ENCODE measurements around the gene LYPLAL1.
"Not testable (repeated sequence)": the region's sequence is repeated elsewhere in the genome, so short reads cannot be mapped to it uniquely, and the experiment has no call there.

Gene LYPLAL1

GRCh38 chr1:219226196-219226595, 52.5 kb downstream of the LYPLAL1 start:
- DNase-seq, result no peak

DNA sequence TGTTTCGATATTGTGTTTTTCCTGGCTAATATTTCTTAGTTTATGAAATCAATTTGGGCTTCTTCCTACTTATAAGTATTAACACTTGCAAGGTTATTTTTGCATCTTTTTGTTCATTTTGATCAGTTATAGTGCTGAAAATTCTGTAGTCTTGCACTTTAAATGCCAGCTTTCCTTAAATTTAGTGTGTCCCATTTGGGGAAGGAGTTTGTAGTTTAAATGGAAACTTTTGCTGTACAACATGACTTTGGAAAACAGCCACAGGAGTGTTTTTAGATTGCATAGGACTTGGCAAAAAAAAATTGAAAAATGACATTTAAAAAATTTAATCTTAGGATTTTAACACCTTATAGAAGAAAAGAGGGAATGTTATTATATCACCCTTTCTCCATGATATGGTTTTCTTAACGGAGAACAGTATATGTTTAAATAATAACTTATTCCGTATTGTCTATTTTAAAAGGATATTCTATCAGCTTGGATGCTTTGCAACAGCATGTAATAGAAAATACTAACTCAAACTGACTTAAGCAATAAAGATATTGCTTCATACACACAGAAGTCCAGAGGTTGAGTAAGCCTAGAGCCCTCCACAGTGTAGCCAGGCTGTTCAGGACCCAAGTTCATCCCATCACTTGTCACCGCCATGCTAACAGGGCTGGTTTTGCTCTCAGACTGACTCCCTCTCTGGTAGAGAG, 53.8 kb downstream of the LYPLAL1 start:
- DNase-seq, result no peak

- DNase-seq, result no peak
Measured at GRCh38 chr1:219228058-219228419, 54.4 kb downstream of the LYPLAL1 start.

DNA sequence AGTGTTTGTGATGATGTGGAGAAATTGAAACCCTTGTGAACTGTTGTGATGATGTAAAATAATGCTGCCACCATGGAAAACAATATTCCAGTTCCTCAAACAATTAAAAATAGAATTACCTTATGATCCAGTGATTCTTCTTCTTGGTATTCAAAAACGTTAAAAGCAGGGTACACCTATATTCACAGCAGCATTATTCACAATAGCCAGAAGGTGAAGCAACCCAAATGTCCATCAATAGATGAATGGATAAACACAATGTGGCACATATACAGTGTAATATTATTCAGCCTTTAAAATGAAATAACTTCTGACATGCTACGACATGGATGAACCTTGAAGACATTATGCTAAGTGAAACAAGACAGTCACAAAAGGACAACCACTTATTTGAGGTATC, 59.2 kb downstream of the LYPLAL1 start:
- no peak for DNase-seq

DNA sequence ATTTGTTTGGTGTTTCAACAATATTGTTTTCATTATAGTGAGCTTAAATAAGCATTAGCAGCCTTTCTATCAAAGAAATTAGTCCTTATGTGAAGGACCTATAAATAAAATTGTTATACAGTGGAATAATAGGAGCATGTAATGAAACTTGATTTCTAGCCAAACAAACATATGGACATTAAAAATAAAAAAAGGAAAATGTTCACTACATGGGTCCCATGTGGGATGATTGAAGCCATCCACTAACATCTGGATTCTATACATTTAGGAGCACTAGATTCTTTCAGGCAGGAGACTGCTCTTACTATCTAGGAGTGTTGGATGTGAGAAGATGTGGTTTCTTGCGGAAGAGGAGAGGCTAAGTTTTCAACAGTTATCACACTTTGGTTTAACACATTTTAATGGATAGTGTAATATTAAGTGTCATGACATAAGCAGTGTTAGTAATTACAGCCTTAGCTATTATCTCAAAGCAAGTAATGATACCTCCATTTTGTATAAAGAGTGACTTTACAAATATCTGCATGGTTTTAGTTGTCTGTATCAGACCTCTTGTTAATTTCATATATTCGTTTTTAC, 62.3 kb downstream of the LYPLAL1 start:
- DNase-seq, result no peak

DNA sequence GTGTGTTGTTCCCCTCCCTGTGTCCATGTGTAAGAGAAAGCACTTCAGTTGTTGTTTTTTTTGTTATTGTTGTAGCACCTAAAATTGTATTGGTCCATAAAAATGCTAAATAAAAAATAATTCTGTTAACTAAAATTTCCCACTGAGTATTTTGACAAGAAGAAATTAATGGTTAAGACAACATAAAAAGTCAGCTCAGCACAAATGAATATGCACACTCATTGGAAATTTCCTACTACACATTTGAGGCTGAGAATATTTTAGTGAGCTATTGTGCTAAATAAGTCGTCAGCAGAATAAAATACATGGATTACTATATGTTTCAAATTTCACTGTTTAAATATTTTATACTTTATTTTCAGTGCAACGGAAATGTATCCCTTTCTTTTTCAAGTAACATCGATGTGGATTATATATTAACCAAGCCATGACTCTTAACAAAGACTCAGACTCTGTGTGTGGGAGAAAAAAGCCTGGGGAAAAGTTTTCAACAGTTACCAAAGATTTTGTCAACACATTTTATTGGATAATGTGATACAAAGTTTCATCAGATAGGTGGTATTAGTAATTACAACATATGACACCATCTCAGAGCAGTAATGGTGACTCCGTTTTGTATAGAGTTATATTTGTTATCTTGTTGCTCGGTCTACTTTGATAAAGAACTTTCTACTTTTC, 63.4 kb downstream of the LYPLAL1 start:
- DNase-seq, result no peak

- DNase-seq, result no peak
Measured at GRCh38 chr1:219239518-219239917, 65.8 kb downstream of the LYPLAL1 start.

DNA sequence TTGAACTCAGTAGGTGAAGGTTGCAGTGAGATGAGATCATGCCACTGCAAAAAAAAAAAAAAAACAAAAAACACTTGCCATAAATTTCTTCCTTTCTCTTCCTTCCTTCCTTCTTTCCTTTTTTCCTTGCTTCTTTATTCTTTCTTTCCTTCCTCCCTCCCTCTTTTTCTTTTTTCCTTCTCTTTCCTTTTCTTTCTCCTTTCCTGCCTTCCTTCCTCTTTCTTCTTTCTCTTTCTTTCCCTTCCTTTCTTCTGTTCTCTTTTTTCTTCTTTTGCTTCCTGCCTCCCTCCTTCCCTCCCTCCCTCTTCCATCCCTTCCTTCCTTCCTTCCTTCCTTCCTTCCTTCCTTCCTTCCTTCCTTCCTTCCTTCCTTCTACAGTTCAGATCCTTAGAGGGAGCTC, 71.2 kb downstream of the LYPLAL1 start:
- DNase-seq, result no peak

DNA sequence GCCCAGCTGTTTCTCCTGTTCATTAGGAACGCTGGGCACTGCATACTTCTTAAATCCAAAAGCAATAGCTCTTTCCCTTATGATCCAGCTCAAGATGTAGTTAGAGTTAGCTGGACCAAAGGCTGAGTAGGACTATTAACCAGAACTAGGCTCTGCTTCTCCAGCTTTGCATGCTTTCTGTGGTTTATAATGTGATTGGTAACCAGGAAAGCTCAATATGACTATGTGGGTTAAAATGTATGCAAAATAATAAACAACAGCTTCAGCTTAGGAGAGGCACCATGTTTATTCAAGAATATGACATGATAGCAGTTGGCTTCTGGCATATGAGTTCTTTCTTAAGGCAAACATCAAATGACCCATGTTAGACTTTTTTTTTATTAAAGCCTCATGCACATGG, 73.8 kb downstream of the LYPLAL1 start:
- DNase-seq, result no peak

DNA sequence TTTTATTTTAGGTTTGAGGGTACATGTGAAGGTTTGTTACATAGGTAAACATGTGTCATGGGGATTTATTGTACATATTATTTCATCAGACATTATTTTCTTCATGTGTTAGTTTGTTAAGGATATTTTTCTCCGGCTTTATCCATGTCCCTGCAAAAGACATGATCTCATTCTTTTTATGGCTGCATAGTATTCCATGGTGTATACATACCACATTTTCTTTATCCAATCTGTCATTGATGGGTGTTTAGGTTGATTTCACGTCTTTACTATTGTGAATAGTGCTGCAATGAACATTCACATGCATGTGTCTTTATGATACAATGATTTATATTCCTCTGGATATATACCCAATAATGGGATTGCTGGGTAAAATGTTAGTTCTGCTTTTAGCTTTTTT, 76.8 kb downstream of the LYPLAL1 start:
- DNase-seq, result not testable (repeated sequence)

DNA sequence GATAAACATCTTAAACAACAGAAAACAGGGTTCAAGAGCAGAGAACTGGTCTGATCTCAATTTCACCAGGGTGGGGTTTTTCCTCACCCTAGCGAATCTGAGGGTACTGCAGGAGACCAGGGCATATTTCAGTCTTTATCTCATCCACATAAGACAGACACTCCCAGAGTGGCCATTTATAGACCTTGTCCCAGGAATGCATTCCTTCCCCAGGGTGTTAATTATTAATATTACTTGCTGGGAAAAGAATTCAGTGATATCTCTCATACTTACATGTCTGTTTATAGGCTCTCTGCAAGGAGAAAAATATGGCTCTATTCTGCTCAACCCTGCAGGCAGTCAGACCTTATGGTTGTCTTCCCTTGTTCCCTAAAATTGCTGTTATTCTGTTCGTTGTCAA, 84.1 kb downstream of the LYPLAL1 start:
- DNase-seq, result no peak

DNA sequence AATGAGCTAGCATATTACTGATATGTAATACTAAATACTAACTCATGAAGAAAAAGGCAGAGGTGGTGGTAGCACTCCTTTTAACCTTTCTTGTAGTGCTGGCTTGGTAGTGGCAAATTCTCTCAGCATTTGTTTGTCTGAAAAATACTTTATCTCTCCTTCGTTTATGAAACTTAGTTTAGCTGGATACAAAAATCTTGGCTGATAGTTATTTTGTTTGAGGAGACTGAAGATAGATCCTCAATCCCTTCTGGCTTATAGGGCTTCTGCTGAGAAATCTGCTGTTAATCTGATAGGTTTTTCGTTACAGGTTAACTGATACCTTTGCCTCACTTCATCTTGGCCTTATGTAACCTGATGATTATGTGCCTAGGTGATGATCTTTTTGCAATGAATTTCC, 87.8 kb downstream of the LYPLAL1 start:
- no peak for DNase-seq
